ENCODE results near the gene HIBCH. TPM values are rescaled to one million over a fixed set of nuclear protein-coding genes. Genes with fewer than 3 reads are reported as not detected.
"Not testable (repeated sequence)": the region's sequence is repeated elsewhere in the genome, so short reads cannot be mapped to it uniquely, and the experiment has no call there.

HIBCH gene
- total and polyA plus RNA-seq, 9 of the 15 experiments (the other 6 are each of a cell fraction or from before 2014, with no cell fraction given) = 17.0 to 65.4 (median 28.3) TPM

- H3K4me2 ChIP-seq (ENCODE audit: insufficient read depth, low read length) = no peak overlapping the region
- no peak for FAIRE-seq
- ChIA-PET POLR2A (no interaction called here), CTCF (ENCODE audit: low intra/inter-chr PET ratio) (interaction anchor here (0.7 kb wide), 1 partner anchor 70 kb away, joined by 4 read pairs; no protein-coding TSS in a partner anchor)
- no peaks in the 10 kb centered on the region for H4K20me1 ChIP-seq (replicated peaks; ENCODE audit: control insufficient read depth, insufficient read depth, low read length)
- H3K9ac ChIP-seq (ENCODE audit: insufficient read depth in 1 of 2, low read depth in 2 of 2, low read length in 2 of 2) = no peak overlapping the region
- in situ Hi-C loops (cut with MboI) (loop anchor here (10.0 kb wide), 1 partner anchor 216 kb away; no protein-coding TSS in a partner anchor), intact Hi-C loops (cut with micrococcal nuclease) (no loop called here)
- BruUV-seq (replicated peaks) = no TSS peak
- H3K4me1 ChIP-seq (replicated peaks in 1 of 2; ENCODE audit: control insufficient read depth in 2 of 2, insufficient read depth in 2 of 2, low read length in 2 of 2) = peaks cover 0 to 2% of the 10 kb centered on the region in 2 experiments; a peak in 2 of 5 replicates
- H3K27ac ChIP-seq (ENCODE audit: extremely low read depth, low read depth, low read length) = no peak overlapping the region
- no peak overlapping the region for H3K4me3 ChIP-seq
- H2AFZ ChIP-seq (ENCODE audit: low read depth, low read length) = no peak overlapping the region
- peaks cover 14% of the 10 kb centered on the region; the same call in 1 of the 3 replicates for H3K79me2 ChIP-seq (ENCODE audit: control insufficient read depth, insufficient read depth, low read length)
- peak; percentile 35; the same call in 1 of the 2 replicates for TF ChIP-seq MYNN (IDR thresholded peaks at IDR 0.05)
- TF ChIP-seq MYNN (CRISPR knock-in tag; IDR thresholded peaks at IDR 0.05) = no peak
- no peak for TF ChIP-seq ELF4 (CRISPR knock-in tag; IDR thresholded peaks at IDR 0.05)
- ATAC-seq = no peak
- H3K9me1 ChIP-seq (ENCODE audit: control insufficient read depth, insufficient read depth, low read length) = no peaks in the 10 kb centered on the region
- H3K36me3 ChIP-seq (ENCODE audit: control insufficient read depth, insufficient read depth, low read length) = peaks cover 19% of the 10 kb centered on the region; the same call in 2 of the 3 replicates
- no peaks in the 10 kb centered on the region for H3K27me3 ChIP-seq (ENCODE audit: control insufficient read depth in 2 of 2, insufficient read depth in 2 of 2, low read length in 2 of 2)
- DNase-seq (ENCODE audit: extremely low read depth in 1 of 4, low spot score in 3 of 4) = peak in 1 of 4 experiments; percentile 14
- peaks cover 2% of the 10 kb centered on the region; the same call in 1 of the 2 replicates for H3K9me3 ChIP-seq (replicated peaks; ENCODE audit: control insufficient read depth, insufficient read depth, low read depth, low read length)
Measured at GRCh38 chr2:190301032-190301431, 18.6 kb downstream of the HIBCH start.

GRCh38 chr2:190297880-190298279 lies 21.7 kb downstream of the HIBCH start:
- FAIRE-seq; H3K9ac ChIP-seq (ENCODE audit: insufficient read depth in 1 of 2, low read depth in 2 of 2, low read length in 2 of 2); POLR2A ChIA-PET; H2AFZ ChIP-seq (ENCODE audit: low read depth, low read length); H3K4me1 ChIP-seq (replicated peaks in 1 of 2; ENCODE audit: control insufficient read depth in 2 of 2, insufficient read depth in 2 of 2, low read length in 2 of 2); DNase-seq (ENCODE audit: extremely low read depth in 1 of 4, low spot score in 3 of 4); H3K4me2 ChIP-seq (ENCODE audit: insufficient read depth, low read length); H4K20me1 ChIP-seq (replicated peaks; ENCODE audit: control insufficient read depth, insufficient read depth, low read length); H3K9me3 ChIP-seq (replicated peaks; ENCODE audit: control insufficient read depth, insufficient read depth, low read depth, low read length); H3K4me3 ChIP-seq; ATAC-seq; intact Hi-C loops (cut with micrococcal nuclease); BruUV-seq (replicated peaks); CTCF ChIA-PET (ENCODE audit: low intra/inter-chr PET ratio); H3K79me2 ChIP-seq (ENCODE audit: control insufficient read depth, insufficient read depth, low read length); in situ Hi-C loops (cut with MboI); H3K9me1 ChIP-seq (ENCODE audit: control insufficient read depth, insufficient read depth, low read length); H3K27ac ChIP-seq (ENCODE audit: extremely low read depth, low read depth, low read length); H3K27me3 ChIP-seq (ENCODE audit: control insufficient read depth in 2 of 2, insufficient read depth in 2 of 2, low read length in 2 of 2): not testable (repeated sequence)
- peaks cover 32% of the 10 kb centered on the region; the same call in 2 of the 3 replicates for H3K36me3 ChIP-seq (ENCODE audit: control insufficient read depth, insufficient read depth, low read length)
- WGBS (ENCODE audit: insufficient coverage, low coverage, missing lambda C conversion rate) = 75% methylated on average over 1 of the region's 2 CpGs
- peak; percentile 96 for TF ChIP-seq ZNF146 (CRISPR knock-in tag; IDR thresholded peaks at IDR 0.05; ENCODE audit: unreplicated experiment)

All from K562 (cell line).